HG02623 (cell line): Measurements from ENCODE around the gene DTNB.

Experiments used
- ATAC-seq: cut with Tn5 transposase; IDR thresholded peaks from one replicate; pipeline ENCODE4 v1.9.1; 2021; ENCODE audit warnings: moderate library complexity; ENCODE audit not compliant: unreplicated experiment

The DTNB gene

DNA sequence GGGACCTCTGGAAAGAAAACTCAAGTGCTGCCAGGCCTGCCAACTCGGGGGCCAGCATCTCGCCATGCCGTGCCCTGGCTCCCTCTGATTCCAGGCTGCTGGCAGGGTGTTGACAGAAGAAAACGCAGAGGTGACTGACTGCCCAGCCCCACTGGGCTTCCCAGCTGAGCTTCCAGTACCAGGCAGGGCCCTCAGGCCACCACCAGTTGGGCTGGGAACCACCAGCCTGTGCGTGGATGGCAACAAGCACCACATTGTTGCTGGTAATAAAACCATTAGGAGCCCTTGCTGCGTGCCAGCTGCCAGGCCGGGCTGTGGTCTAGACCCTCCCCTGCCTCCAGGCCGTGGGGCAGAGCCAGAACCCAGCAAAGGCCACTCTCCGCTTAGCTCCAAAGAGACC, 340.8 kb downstream of the DTNB start:
- no peak for ATAC-seq

DNA sequence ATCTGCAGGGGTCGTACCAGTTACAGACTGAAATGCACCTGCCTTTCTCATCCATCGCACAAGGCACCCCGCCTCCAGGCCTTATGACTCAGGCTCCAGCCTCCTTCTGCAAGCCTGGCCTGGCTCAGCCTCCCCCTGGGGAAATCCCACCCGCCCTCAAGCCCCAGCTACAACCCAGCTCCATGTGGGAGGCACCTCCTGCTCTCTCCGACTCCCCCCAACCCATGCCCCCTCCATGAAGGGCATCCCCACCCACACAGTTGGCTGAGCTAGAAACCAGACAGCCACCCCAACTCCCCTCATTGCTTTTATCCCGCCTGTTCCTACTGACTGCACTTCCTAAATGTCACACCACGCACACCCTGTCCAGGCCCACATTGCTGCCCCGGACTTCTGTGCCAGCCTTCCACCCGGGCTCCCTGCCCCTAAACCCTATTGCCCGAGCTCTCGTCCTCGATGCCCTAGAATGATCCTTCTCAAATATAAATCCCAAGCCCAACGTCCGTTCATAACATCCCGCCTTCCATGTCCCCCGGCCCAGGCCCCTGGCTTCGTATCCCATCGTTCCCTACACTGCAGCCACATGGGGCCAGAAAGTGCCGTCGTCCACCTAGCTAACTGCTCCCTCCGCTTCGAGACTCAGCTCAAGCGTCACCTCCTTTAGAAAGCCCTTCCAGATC, 341.6 kb downstream of the DTNB start:
- ATAC-seq: no peak

GRCh38 chr2:25330937-25331336, 342.4 kb downstream of the DTNB start:
- ATAC-seq: no peak

DNA sequence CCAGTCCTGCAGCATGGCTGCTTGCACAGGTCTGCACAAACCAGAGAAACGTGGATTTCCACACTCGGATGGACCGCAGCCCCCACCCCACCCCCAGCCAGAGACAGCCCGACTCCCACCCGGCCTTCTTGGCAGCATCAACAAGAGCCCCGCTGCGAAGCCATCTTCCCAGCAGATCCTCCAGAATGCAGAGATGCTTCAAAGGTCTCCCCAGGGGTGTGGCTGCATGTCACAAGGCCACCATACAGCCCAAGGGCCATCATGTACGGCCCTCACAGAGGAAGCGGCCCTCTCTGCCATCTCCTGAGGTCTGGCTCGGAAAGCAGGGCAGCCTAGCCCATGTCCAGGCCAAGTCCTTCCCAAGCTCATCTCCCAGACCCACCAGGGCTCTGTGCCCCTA, 343.1 kb downstream of the DTNB start:
- ATAC-seq: no peak

- ATAC-seq: no peak
These were observed 345.0 kb downstream of the DTNB start for GRCh38 chr2:25328152-25329085.
